Stimulated activated CD4-positive, alpha-beta T cell treated with anti-CD3 and anti-CD28 coated beads, Interleukin-2, amount 100 ng/mL, for 48 hours (primary cell): ENCODE results near the gene ETV7.
"Not testable (repeated sequence)": the region's sequence is repeated elsewhere in the genome, so short reads cannot be mapped to it uniquely, and the experiment has no call there.

Experiments used
- DNase-seq, 2 donors: peaks; one replicate each; pipeline ENCODE4 v3.0.0-alpha.2; 2020

Gene ETV7

GRCh38 chr6:36387440-36388303 is at the start of gene ETV7:
Gene ETV7 (minus strand): TSS chr6:36387669. CDS start chr6:36387541, 128 bp downstream.
- peak; percentile 22 to 30 for DNase-seq

- no peak for DNase-seq
These were observed 49.0 kb upstream of the ETV7 start for GRCh38 chr6:36436466-36436865.

- DNase-seq, result no peak
These were observed 44.7 kb upstream of the ETV7 start for GRCh38 chr6:36432151-36432671.

GRCh38 chr6:36431197-36431596 is 43.7 kb upstream of the ETV7 start:
- no peak for DNase-seq

GRCh38 chr6:36430351-36430750 is 42.9 kb upstream of the ETV7 start:
- DNase-seq, result no peak

GRCh38 chr6:36428911-36429310 is 41.4 kb upstream of the ETV7 start:
- no peak for DNase-seq

GRCh38 chr6:36426622-36427021 is 39.2 kb upstream of the ETV7 start:
- DNase-seq, result no peak

GRCh38 chr6:36423101-36423824 is 35.8 kb upstream of the ETV7 start:
- DNase-seq, result peak; percentile 96 to 97

- DNase-seq, result no peak
These were observed 35.2 kb upstream of the ETV7 start for GRCh38 chr6:36422714-36423100.

- DNase-seq, result no peak
These were observed 31.8 kb upstream of the ETV7 start for GRCh38 chr6:36419310-36419709.

- DNase-seq, result no peak
These were observed 31.1 kb upstream of the ETV7 start for GRCh38 chr6:36418558-36418957.

- DNase-seq, result no peak
These were observed 27.0 kb upstream of the ETV7 start for GRCh38 chr6:36414481-36414880.

- DNase-seq, result no peak
These were observed 26.3 kb upstream of the ETV7 start for GRCh38 chr6:36413489-36414480.

- DNase-seq, result not testable (repeated sequence)
These were observed 22.2 kb upstream of the ETV7 start for GRCh38 chr6:36409718-36410117.

- DNase-seq, result no peak
These were observed 16.7 kb upstream of the ETV7 start for GRCh38 chr6:36404164-36404563.

- DNase-seq, result no peak
These were observed 15.0 kb upstream of the ETV7 start for GRCh38 chr6:36402481-36402880.

GRCh38 chr6:36399970-36400369 is 12.5 kb upstream of the ETV7 start:
- no peak for DNase-seq

- no peak for DNase-seq
These were observed 5.2 kb upstream of the ETV7 start for GRCh38 chr6:36392621-36393020.

GRCh38 chr6:36389353-36389752 is 1.9 kb upstream of the ETV7 start:
- no peak for DNase-seq

GRCh38 chr6:36386495-36387439 is 702 bp downstream of the ETV7 start:
- DNase-seq, result no peak

GRCh38 chr6:36384095-36384494 is 3.4 kb downstream of the ETV7 start:
- DNase-seq, result no peak

GRCh38 chr6:36383606-36384005 is 3.9 kb downstream of the ETV7 start:
- DNase-seq, result no peak
